HepG2 (cell line): Measurements from ENCODE around the gene SOST. TPM values are rescaled to one million over a fixed set of nuclear protein-coding genes. Genes with fewer than 3 reads are reported as not detected.

Experiments
- ARHGAP35 ChIP-seq: sonication (generic); formaldehyde crosslinking; IDR thresholded peaks from 2 replicates; pipeline ENCODE4 v1.9.0; 2022; ENCODE audit warnings: mild to moderate bottlenecking, inconsistent platforms, moderate library complexity, missing genetic modification reagents, borderline replicate concordance
- ATRX ChIP-seq: sonication (generic); formaldehyde crosslinking; IDR thresholded peaks from 2 replicates; pipeline ENCODE4 v1.4.0; 2020; ENCODE audit warnings: missing genetic modification reagents, borderline replicate concordance
- BORCS8-MEF2B ChIP-seq: sonication (generic); formaldehyde crosslinking; IDR thresholded peaks from 2 replicates; pipeline ENCODE4 v1.8.0; 2022; ENCODE audit warnings: mild to moderate bottlenecking, missing genetic modification reagents
- CBX5 ChIP-seq: sonication (generic); formaldehyde crosslinking; IDR thresholded peaks from 2 replicates; pipeline ENCODE4 v1.4.0; 2020; ENCODE audit warnings: missing genetic modification reagents, borderline replicate concordance
- FOXP1 ChIP-seq, 2 experiments: fragments of 450-650 bp in 1 of 2; IDR thresholded peaks; 2 replicates each; pipeline ENCODE4 v1.6.1; 2017 to 2018; ENCODE audit warnings: antibody characterized with exemption in 1 of 2
- GABPB1 ChIP-seq: IDR thresholded peaks from 2 replicates; pipeline ENCODE4 v1.6.1; 2016; ENCODE audit warnings: mild to moderate bottlenecking, missing genetic modification reagents, moderate library complexity, missing compliant biosample characterization
- GLI4 ChIP-seq: sonication (generic); formaldehyde crosslinking; IDR thresholded peaks from 2 replicates; pipeline ENCODE4 v1.5.1; 2020; ENCODE audit warnings: missing genetic modification reagents, mild to moderate bottlenecking, moderate library complexity, borderline replicate concordance
- KAT2B ChIP-seq: fragments of 150-350 bp; IDR thresholded peaks from 2 replicates; pipeline ENCODE4 v1.6.1; 2014; ENCODE audit warnings: low read depth, low read length, borderline replicate concordance
- NFE2L1 ChIP-seq: sonication (generic); formaldehyde crosslinking; IDR thresholded peaks from 2 replicates; pipeline ENCODE4 v1.4.0; 2020; ENCODE audit warnings: missing genetic modification reagents, mild to moderate bottlenecking, borderline replicate concordance
- NPAS2 ChIP-seq: sonication (generic); formaldehyde crosslinking; IDR thresholded peaks from 2 replicates; pipeline ENCODE4 v1.8.0; 2022; ENCODE audit warnings: mild to moderate bottlenecking, missing genetic modification reagents, borderline replicate concordance
- NR3C1 ChIP-seq: sonication (generic); formaldehyde crosslinking; IDR thresholded peaks from 2 replicates; pipeline ENCODE4 v1.4.0; 2020; ENCODE audit warnings: missing genetic modification reagents
- SMARCE1 ChIP-seq: fragments of 450-650 bp; IDR thresholded peaks from 2 replicates; pipeline ENCODE4 v1.6.1; 2017; ENCODE audit warnings: borderline replicate concordance
- SRSF1 ChIP-seq: fragments of 200-400 bp; formaldehyde crosslinking; optimal IDR thresholded peaks from 2 replicates; pipeline ENCODE3; 2017; ENCODE audit warnings: mild to moderate bottlenecking, low read depth, low read length, moderate library complexity
- ZBTB20 ChIP-seq: sonication (generic); formaldehyde crosslinking; IDR thresholded peaks from 2 replicates; pipeline ENCODE4 v1.8.1; 2023; ENCODE audit warnings: missing genetic modification reagents, low read depth, mild to moderate bottlenecking, borderline replicate concordance
- ZBTB21 ChIP-seq: sonication (generic); formaldehyde crosslinking; IDR thresholded peaks from 2 replicates; pipeline ENCODE4 v1.4.0; 2020; ENCODE audit warnings: missing genetic modification reagents
- ZBTB3 ChIP-seq: sonication (generic); formaldehyde crosslinking; IDR thresholded peaks from 2 replicates; pipeline ENCODE4 v1.4.0; 2020; ENCODE audit warnings: low read depth, mild to moderate bottlenecking, moderate library complexity, missing genetic modification reagents, borderline replicate concordance
- ZFP82 ChIP-seq: sonication (generic); formaldehyde crosslinking; IDR thresholded peaks from 2 replicates; pipeline ENCODE4 v1.5.1; 2020; ENCODE audit warnings: mild to moderate bottlenecking, missing genetic modification reagents, borderline replicate concordance
- ZNF20 ChIP-seq: sonication (generic); formaldehyde crosslinking; IDR thresholded peaks from 2 replicates; pipeline ENCODE4 v1.4.0; 2020; ENCODE audit warnings: mild to moderate bottlenecking, moderate library complexity, missing genetic modification reagents
- ZNF343 ChIP-seq: sonication (generic); formaldehyde crosslinking; IDR thresholded peaks from 2 replicates; pipeline ENCODE4 v1.4.0; 2020; ENCODE audit warnings: mild to moderate bottlenecking, missing genetic modification reagents
- ZNF44 ChIP-seq: sonication (generic); formaldehyde crosslinking; IDR thresholded peaks from 2 replicates; pipeline ENCODE4 v1.5.1; 2020; ENCODE audit warnings: mild to moderate bottlenecking, missing genetic modification reagents
- ZNF605 ChIP-seq: sonication (generic); formaldehyde crosslinking; IDR thresholded peaks from 2 replicates; pipeline ENCODE4 v1.8.0; 2022; ENCODE audit warnings: mild to moderate bottlenecking, missing genetic modification reagents
- ZNF768 ChIP-seq: sonication (generic); formaldehyde crosslinking; IDR thresholded peaks from 2 replicates; pipeline ENCODE4 v1.4.0; 2020; ENCODE audit warnings: missing genetic modification reagents
- polyA plus RNA-seq, 8 experiments: library from polyadenylated mRNA; depleted of rRNA in 3 of 8; stranded (reverse) in 7 of 8; unstranded in 1 of 8; fragments of >200 nt; fragmentation: Illumina TruSeq in 4 of 8; extraction: Trizol in 4 of 8; gene quantifications; 2 replicates each; pipeline versions ENCODE4 v1.2.1 to v1.2.3, GENCODE V29; 2011 to 2016; ENCODE audit warnings: low read depth in 4 of 8, missing spikeins in 1 of 8, mixed read lengths in 1 of 8; ENCODE audit not compliant: insufficient read depth in 1 of 8
- total RNA-seq, 5 experiments: library from RNA; depleted of rRNA; stranded (reverse); fragments of >200 nt; fragmentation: Illumina TruSeq; extraction: Trizol; gene quantifications; 2 replicates each; pipeline ENCODE4 v1.2.3, GENCODE V29; 2016; ENCODE audit warnings: low read depth in 1 of 5
- TF ChIP-seq, protein P1 (sequence below): sonication (generic); formaldehyde crosslinking; IDR thresholded peaks from 2 replicates; pipeline ENCODE4 v1.5.1; 2020; ENCODE audit warnings: missing genetic modification reagents, mild to moderate bottlenecking, borderline replicate concordance
- TF ChIP-seq, protein P2 (sequence below): sonication (generic); formaldehyde crosslinking; IDR thresholded peaks from 2 replicates; pipeline ENCODE4 v1.8.1; 2023; ENCODE audit warnings: mild to moderate bottlenecking, moderate library complexity, missing genetic modification reagents
- TF ChIP-seq, protein P3 (sequence below): sonication (generic); formaldehyde crosslinking; conservative IDR thresholded peaks from 2 replicates; pipeline ENCODE4 v1.4.0; 2020; ENCODE audit warnings: missing genetic modification reagents
- TF ChIP-seq, protein P4 (sequence below): sonication (generic); formaldehyde crosslinking; IDR thresholded peaks from 2 replicates; pipeline ENCODE4 v1.5.0; 2020; ENCODE audit warnings: missing genetic modification reagents

Gene SOST
- total and polyA plus RNA-seq, 2 of the 13 experiments (the other 11 are each of a cell fraction or from before 2014, with no cell fraction given): not detected

DNA sequence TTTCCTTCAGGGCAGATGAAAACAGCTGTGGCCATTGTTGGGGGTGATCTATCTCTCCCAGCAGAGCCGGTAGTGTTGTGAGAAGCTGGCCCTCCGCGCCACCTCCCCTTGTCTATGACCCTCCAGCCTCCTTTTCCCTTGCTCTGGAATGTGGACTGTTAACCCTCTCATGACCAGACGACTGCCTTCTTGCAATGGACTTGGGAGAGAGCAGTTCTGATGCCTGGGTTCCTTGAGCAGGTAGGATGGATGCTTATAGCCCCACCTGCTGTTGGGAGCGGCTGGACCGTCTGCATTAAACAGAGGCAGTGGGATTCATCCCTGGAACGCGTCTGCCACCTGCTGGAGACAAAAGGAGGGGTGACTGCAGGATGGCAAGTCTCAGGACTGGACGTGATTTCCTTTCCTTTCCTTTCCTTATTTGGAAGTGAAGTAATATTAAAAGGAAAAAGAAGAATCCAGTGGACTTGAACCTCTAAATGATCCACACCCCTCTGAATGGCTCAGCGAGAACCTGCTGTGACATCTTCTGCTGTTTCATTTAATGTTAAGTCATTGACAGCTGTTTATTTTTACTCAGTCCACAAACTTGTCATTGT lies 1.8 kb upstream of the SOST start (continued):
- TF ChIP-seq GLI4 (no peak), ZNF44 (CRISPR knock-in tag) (0 out of 2 replicates have a peak, but pooled peaks have one; percentile 48), ZBTB3 (CRISPR knock-in tag) (no peak), ATRX (CRISPR knock-in tag) (no peak), ZBTB20 (CRISPR knock-in tag) (peak; percentile 52; the same call in 1 of the 2 replicates), NR3C1 (CRISPR knock-in tag) (no peak), GABPB1 (peak; percentile 40; the same call in 1 of the 2 replicates), NFE2L1 (CRISPR knock-in tag) (no peak), ARHGAP35 (CRISPR knock-in tag) (no peak), FOXP1 (IDR thresholded peaks at IDR 0.05) (no peak), FOXP1 (CRISPR knock-in tag; IDR thresholded peaks at IDR 0.05) (no peak), ZFP82 (no peak), SMARCE1 (no peak), ZNF20 (no peak), CBX5 (CRISPR knock-in tag) (peak; percentile 67; the same call in 1 of the 2 replicates), NPAS2 (CRISPR knock-in tag) (no peak), KAT2B (no peak; the same call in 1 of the 2 replicates), BORCS8-MEF2B (peak; percentile 87), ZNF605 (CRISPR knock-in tag) (peak; percentile 34; the same call in 1 of the 2 replicates), SRSF1 (no peak), ZNF768 (CRISPR knock-in tag) (no peak), ZBTB21 (0 out of 2 replicates have a peak, but pooled peaks have one; percentile 28), ZNF343 (CRISPR knock-in tag) (no peak)
- TF ChIP-seq, protein P1, sequence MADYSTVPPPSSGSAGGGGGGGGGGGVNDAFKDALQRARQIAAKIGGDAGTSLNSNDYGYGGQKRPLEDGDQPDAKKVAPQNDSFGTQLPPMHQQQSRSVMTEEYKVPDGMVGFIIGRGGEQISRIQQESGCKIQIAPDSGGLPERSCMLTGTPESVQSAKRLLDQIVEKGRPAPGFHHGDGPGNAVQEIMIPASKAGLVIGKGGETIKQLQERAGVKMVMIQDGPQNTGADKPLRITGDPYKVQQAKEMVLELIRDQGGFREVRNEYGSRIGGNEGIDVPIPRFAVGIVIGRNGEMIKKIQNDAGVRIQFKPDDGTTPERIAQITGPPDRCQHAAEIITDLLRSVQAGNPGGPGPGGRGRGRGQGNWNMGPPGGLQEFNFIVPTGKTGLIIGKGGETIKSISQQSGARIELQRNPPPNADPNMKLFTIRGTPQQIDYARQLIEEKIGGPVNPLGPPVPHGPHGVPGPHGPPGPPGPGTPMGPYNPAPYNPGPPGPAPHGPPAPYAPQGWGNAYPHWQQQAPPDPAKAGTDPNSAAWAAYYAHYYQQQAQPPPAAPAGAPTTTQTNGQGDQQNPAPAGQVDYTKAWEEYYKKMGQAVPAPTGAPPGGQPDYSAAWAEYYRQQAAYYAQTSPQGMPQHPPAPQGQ: no peak
- TF ChIP-seq, protein P2, sequence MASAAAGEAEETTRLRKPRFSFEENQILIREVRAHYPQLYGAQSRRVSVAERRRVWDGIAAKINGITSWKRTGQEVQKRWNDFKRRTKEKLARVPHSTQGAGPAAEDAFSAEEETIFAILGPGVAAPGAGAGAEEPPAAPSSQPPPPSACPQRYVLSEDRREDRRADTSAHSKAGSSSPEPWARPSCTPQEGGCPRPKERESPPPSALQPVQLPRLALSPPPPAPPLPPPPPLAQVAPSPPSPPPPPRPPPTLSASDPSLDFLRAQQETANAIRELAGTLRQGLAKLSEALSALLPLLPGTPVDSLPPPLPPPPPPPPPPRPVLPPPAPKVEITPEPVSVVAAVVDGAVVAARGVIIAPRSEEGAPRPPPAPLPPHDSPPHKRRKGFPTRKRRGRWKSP (CRISPR knock-in tag): no peak
- TF ChIP-seq, protein P3, sequence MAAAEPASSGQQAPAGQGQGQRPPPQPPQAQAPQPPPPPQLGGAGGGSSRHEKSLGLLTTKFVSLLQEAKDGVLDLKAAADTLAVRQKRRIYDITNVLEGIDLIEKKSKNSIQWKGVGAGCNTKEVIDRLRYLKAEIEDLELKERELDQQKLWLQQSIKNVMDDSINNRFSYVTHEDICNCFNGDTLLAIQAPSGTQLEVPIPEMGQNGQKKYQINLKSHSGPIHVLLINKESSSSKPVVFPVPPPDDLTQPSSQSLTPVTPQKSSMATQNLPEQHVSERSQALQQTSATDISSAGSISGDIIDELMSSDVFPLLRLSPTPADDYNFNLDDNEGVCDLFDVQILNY (CRISPR knock-in tag): no peak
- TF ChIP-seq, protein P4, sequence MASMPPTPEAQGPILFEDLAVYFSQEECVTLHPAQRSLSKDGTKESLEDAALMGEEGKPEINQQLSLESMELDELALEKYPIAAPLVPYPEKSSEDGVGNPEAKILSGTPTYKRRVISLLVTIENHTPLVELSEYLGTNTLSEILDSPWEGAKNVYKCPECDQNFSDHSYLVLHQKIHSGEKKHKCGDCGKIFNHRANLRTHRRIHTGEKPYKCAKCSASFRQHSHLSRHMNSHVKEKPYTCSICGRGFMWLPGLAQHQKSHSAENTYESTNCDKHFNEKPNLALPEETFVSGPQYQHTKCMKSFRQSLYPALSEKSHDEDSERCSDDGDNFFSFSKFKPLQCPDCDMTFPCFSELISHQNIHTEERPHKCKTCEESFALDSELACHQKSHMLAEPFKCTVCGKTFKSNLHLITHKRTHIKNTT (CRISPR knock-in tag): no peak
